ENCODE results near the gene DISC1. TPM values are rescaled to one million over a fixed set of nuclear protein-coding genes. Genes with fewer than 3 reads are reported as not detected.

Gene DISC1
- total RNA-seq, 1 donor from 2014 or later, result 9.5 TPM

- H3K27me3 ChIP-seq, result no peaks in the 10 kb centered on the region
- no peak overlapping the region for H3K27ac ChIP-seq
- no peaks in the 10 kb centered on the region for H3K4me1 ChIP-seq
- ATAC-seq (no peak), DNase-seq (no peak)
- intact Hi-C loops (cut with DNase I), result no loop called here
- H3K9me3 ChIP-seq, result no peaks in the 10 kb centered on the region
- TF ChIP-seq CTCF (IDR thresholded peaks at IDR 0.05), result no peak
- no peaks in the 10 kb centered on the region for H3K36me3 ChIP-seq
- H3K4me3 ChIP-seq, result no peak overlapping the region
Observed at GRCh38 chr1:231810415-231810814, 183.8 kb downstream of the DISC1 start.

GRCh38 chr1:231814021-231814420, 187.4 kb downstream of the DISC1 start:
- DNase-seq (no peak), ATAC-seq (no peak)
- Histone ChIP-seq H3K27ac (no peak overlapping the region), H3K36me3 (no peaks in the 10 kb centered on the region), H3K27me3 (no peaks in the 10 kb centered on the region), H3K4me1 (no peaks in the 10 kb centered on the region), H3K9me3 (no peaks in the 10 kb centered on the region), H3K4me3 (no peak overlapping the region)
- intact Hi-C loops (cut with DNase I), result no loop called here
- TF ChIP-seq CTCF (IDR thresholded peaks at IDR 0.05), result no peak

GRCh38 chr1:231814521-231814920, 187.9 kb downstream of the DISC1 start:
- Histone ChIP-seq H3K9me3 (no peaks in the 10 kb centered on the region), H3K4me3 (no peak overlapping the region), H3K27me3 (no peaks in the 10 kb centered on the region), H3K36me3 (no peaks in the 10 kb centered on the region), H3K27ac (no peak overlapping the region), H3K4me1 (no peaks in the 10 kb centered on the region)
- DNase-seq (no peak), ATAC-seq (no peak)
- intact Hi-C loops (cut with DNase I), result no loop called here
- no peak for TF ChIP-seq CTCF (IDR thresholded peaks at IDR 0.05)

- no peaks in the 10 kb centered on the region for H3K36me3 ChIP-seq
- H3K4me3 ChIP-seq, result no peak overlapping the region
- H3K9me3 ChIP-seq, result no peaks in the 10 kb centered on the region
- no peak overlapping the region for H3K27ac ChIP-seq
- no peaks in the 10 kb centered on the region for H3K4me1 ChIP-seq
- no peak for TF ChIP-seq CTCF (IDR thresholded peaks at IDR 0.05)
- DNase-seq (no peak), ATAC-seq (no peak)
- no peaks in the 10 kb centered on the region for H3K27me3 ChIP-seq
- intact Hi-C loops (cut with DNase I), result no loop called here
Observed at GRCh38 chr1:231817801-231818200, 191.2 kb downstream of the DISC1 start.

- DNase-seq, result no peak
- no peaks in the 10 kb centered on the region for H3K27me3 ChIP-seq
- H3K27ac ChIP-seq, result no peak overlapping the region
- no peaks in the 10 kb centered on the region for H3K36me3 ChIP-seq
- no peaks in the 10 kb centered on the region for H3K4me1 ChIP-seq
- no peak for TF ChIP-seq CTCF (IDR thresholded peaks at IDR 0.05)
- H3K4me3 ChIP-seq, result no peak overlapping the region
- H3K9me3 ChIP-seq, result no peaks in the 10 kb centered on the region
- no peak for ATAC-seq
- intact Hi-C loops (cut with DNase I), result no loop called here
Observed at GRCh38 chr1:231818337-231818736, 191.7 kb downstream of the DISC1 start.

- Histone ChIP-seq H3K36me3 (no peaks in the 10 kb centered on the region), H3K9me3 (no peaks in the 10 kb centered on the region), H3K27ac (no peak overlapping the region), H3K4me1 (no peaks in the 10 kb centered on the region), H3K4me3 (no peak overlapping the region), H3K27me3 (no peaks in the 10 kb centered on the region)
- ATAC-seq (no peak), DNase-seq (no peak)
- intact Hi-C loops (cut with DNase I), result no loop called here
- TF ChIP-seq CTCF (IDR thresholded peaks at IDR 0.05), result no peak
Observed at GRCh38 chr1:231821281-231821680, 194.7 kb downstream of the DISC1 start.
